ENCODE data around the gene CNDP2.

DNA sequence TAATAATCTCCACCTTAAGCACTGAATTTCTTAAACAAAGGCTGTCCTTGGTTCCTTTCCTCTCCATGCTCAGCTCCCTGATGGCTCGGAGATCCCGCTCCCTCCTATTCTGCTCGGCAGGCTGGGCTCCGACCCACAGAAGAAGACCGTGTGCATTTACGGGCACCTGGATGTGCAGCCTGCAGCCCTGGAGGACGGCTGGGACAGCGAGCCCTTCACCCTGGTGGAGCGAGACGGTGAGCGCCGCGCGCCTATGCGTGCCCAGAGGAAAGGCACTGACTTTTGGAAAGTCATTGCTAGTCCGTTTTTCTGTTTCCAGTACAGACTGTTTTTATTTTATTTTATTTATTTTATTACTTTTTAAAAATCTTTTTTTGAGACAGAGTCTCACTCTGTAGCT is 9.6 kb downstream of the CNDP2 start:
- no peak for TF ChIP-seq YY1 (IDR thresholded peaks at IDR 0.05; ENCODE audit: low read depth)
- TF ChIP-seq TAF1 (IDR thresholded peaks at IDR 0.05; ENCODE audit: low read depth), result no peak
- no peak for TF ChIP-seq EP300 (IDR thresholded peaks at IDR 0.05; ENCODE audit: borderline replicate concordance)
- TF ChIP-seq, protein P1, sequence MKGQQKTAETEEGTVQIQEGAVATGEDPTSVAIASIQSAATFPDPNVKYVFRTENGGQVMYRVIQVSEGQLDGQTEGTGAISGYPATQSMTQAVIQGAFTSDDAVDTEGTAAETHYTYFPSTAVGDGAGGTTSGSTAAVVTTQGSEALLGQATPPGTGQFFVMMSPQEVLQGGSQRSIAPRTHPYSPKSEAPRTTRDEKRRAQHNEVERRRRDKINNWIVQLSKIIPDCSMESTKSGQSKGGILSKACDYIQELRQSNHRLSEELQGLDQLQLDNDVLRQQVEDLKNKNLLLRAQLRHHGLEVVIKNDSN (IDR thresholded peaks at IDR 0.05), result no peak
- TF ChIP-seq TCF12 (IDR thresholded peaks at IDR 0.05; ENCODE audit: low read depth), result no peak
- TF ChIP-seq RAD21 (IDR thresholded peaks at IDR 0.05; ENCODE audit: low read depth), result no peak
- TF ChIP-seq, protein P2, sequence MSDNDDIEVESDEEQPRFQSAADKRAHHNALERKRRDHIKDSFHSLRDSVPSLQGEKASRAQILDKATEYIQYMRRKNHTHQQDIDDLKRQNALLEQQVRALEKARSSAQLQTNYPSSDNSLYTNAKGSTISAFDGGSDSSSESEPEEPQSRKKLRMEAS (IDR thresholded peaks at IDR 0.05), result no peak

Measured in Ishikawa (cell line).